H1 (cell line): ENCODE measurements around the gene LGALS3. TPM values are rescaled to one million over a fixed set of nuclear protein-coding genes. Genes with fewer than 3 reads are reported as not detected.

Experiments used
- CTCF ChIA-PET: fragments of 300-600 bp; sonication (Branson Sonifier 250); formaldehyde crosslinking; loops from one replicate; lab custom pipeline; 2021; ENCODE audit not compliant: partially characterized antibody; lab: Charles Lee
- POLR2A ChIA-PET: fragments of 300-600 bp; sonication (Branson Sonifier 250); formaldehyde crosslinking; loops from one replicate; lab custom pipeline; 2021; ENCODE audit warnings: inconsistent platforms; ENCODE audit not compliant: partially characterized antibody; lab: Charles Lee
- DNase-seq, 2 experiments: peaks; one replicate each; pipeline versions ENCODE4 v3.0.0 to v3.0.0-alpha.2; 2010 to 2022; ENCODE audit warnings: low spot score in 2 of 2, low read depth in 1 of 2, mixed read lengths in 1 of 2
- FAIRE-seq: peaks from 2 replicates; lab custom pipeline; 2011; peaks lifted over from hg19 to GRCh38; lab: Jason Lieb, UNC
- H2AFZ ChIP-seq: 2 replicates; pipeline ENCODE4 v1.8.1; 2012; ENCODE audit warnings: low read length, inconsistent platforms
- H2AK5ac ChIP-seq: 2 replicates; pipeline ENCODE4 v1.6.1; 2013; ENCODE audit warnings: low read depth, low read length
- H2BK120ac ChIP-seq: replicated peaks from 2 replicates; pipeline ENCODE3; 2013; ENCODE audit warnings: low read depth, low read length, inconsistent platforms
- H2BK12ac ChIP-seq: 2 replicates; pipeline ENCODE4 v1.6.1; 2013; ENCODE audit warnings: low read depth, low read length
- H2BK15ac ChIP-seq: 2 replicates; pipeline ENCODE4 v1.6.1; 2013; ENCODE audit warnings: low read length
- H2BK20ac ChIP-seq: 2 replicates; pipeline ENCODE4 v1.6.1; 2013; ENCODE audit warnings: low read length
- H2BK5ac ChIP-seq: 2 replicates; pipeline ENCODE4 v1.6.1; 2013; ENCODE audit warnings: low read depth, low read length
- H3K14ac ChIP-seq: 2 replicates; pipeline ENCODE4 v1.6.1; 2013; ENCODE audit warnings: inconsistent platforms; ENCODE audit not compliant: insufficient read length
- H3K18ac ChIP-seq: 2 replicates; pipeline ENCODE4 v1.6.1; 2013; ENCODE audit warnings: low read length; ENCODE audit errors: extremely low read depth
- H3K23ac ChIP-seq: 2 replicates; pipeline ENCODE4 v1.6.1; 2013; ENCODE audit warnings: inconsistent platforms; ENCODE audit not compliant: insufficient read length
- H3K23me2 ChIP-seq: 2 replicates; pipeline ENCODE4 v1.6.1; 2013; ENCODE audit warnings: low read depth, low read length
- H3K27ac ChIP-seq: 2 replicates; pipeline ENCODE4 v1.6.1; 2011; ENCODE audit warnings: low read depth, low read length, inconsistent platforms
- H3K27me3 ChIP-seq, 4 experiments: replicated peaks in 1 of 4; 1 replicate in 1 of 4; 2 replicates in 3 of 4; pipeline versions ENCODE4 v1.6.1 to v1.8.1; 2011 to 2013; ENCODE audit warnings: low read length in 3 of 4, mild to moderate bottlenecking in 3 of 4, inconsistent platforms in 2 of 4, mixed read lengths in 2 of 4, moderate library complexity in 1 of 4; ENCODE audit not compliant: control insufficient read depth in 3 of 4, insufficient read depth in 3 of 4; ENCODE audit errors: extremely low read depth in 1 of 4
- H3K36me3 ChIP-seq, 4 experiments: 2 replicates each; pipeline versions ENCODE4 v1.6.1 to v1.8.1; 2011 to 2013; ENCODE audit warnings: mild to moderate bottlenecking in 4 of 4, low read length in 3 of 4, moderate library complexity in 2 of 4, control low read depth in 1 of 4, inconsistent platforms in 1 of 4; ENCODE audit not compliant: insufficient read depth in 4 of 4, control insufficient read depth in 2 of 4
- H3K4ac ChIP-seq: replicated peaks from 2 replicates; pipeline ENCODE3; 2013; ENCODE audit warnings: low read length, low read depth, mixed read lengths, inconsistent platforms; ENCODE audit not compliant: insufficient read length
- H3K4me1 ChIP-seq, 4 experiments: replicated peaks in 1 of 4; 1 replicate in 1 of 4; 2 replicates in 3 of 4; pipeline versions ENCODE4 v1.6.1 to v1.8.1; 2011 to 2013; ENCODE audit warnings: low read length in 3 of 4, inconsistent platforms in 2 of 4, mixed read lengths in 1 of 4; ENCODE audit not compliant: insufficient read depth in 4 of 4, control insufficient read depth in 3 of 4
- H3K4me2 ChIP-seq, 2 experiments: 2 replicates each; pipeline versions ENCODE4 v1.6.1 to v1.8.1; 2011 to 2013; ENCODE audit warnings: low read depth in 2 of 2, low read length in 2 of 2, control low read depth in 1 of 2, inconsistent platforms in 1 of 2, mild to moderate bottlenecking in 1 of 2; ENCODE audit not compliant: insufficient read depth in 1 of 2
- H3K4me3 ChIP-seq, 4 experiments: fragments of 200-600, 300-600 bp in 1 of 4; sonication (generic), shearing (Covaris generic), sonication (Bioruptor Twin) in 1 of 4; 2 replicates each; pipeline versions ENCODE4 v1.5.1 to v1.8.1; 2011 to 2016; ENCODE audit warnings: low read length in 4 of 4, low read depth in 3 of 4, control low read depth in 2 of 4, inconsistent platforms in 2 of 4, mild to moderate bottlenecking in 2 of 4, mixed read lengths in 1 of 4, moderate library complexity in 1 of 4; ENCODE audit not compliant: insufficient read depth in 2 of 4; ENCODE audit errors: extremely low read depth in 1 of 4
- H3K56ac ChIP-seq: replicated peaks from 2 replicates; pipeline ENCODE3; 2013; ENCODE audit warnings: low read depth, mild to moderate bottlenecking, mixed read lengths, low read length, inconsistent platforms; ENCODE audit not compliant: insufficient read length
- H3K79me1 ChIP-seq: 2 replicates; pipeline ENCODE4 v1.6.1; 2013; ENCODE audit warnings: low read depth, low read length, control low read depth
- H3K79me2 ChIP-seq, 2 experiments: 2 replicates each; pipeline versions ENCODE4 v1.6.1 to v1.8.1; 2012 to 2013; ENCODE audit warnings: low read length in 2 of 2, mild to moderate bottlenecking in 2 of 2, inconsistent platforms in 1 of 2; ENCODE audit not compliant: insufficient read depth in 2 of 2, control insufficient read depth in 1 of 2
- H3K9ac ChIP-seq, 4 experiments: replicated peaks in 1 of 4; 1 replicate in 1 of 4; 2 replicates in 3 of 4; pipeline versions ENCODE4 v1.6.1 to v1.8.1; 2011 to 2013; ENCODE audit warnings: low read depth in 3 of 4, low read length in 3 of 4, control low read depth in 2 of 4, mild to moderate bottlenecking in 2 of 4, moderate library complexity in 2 of 4, inconsistent platforms in 1 of 4; ENCODE audit errors: extremely low read depth in 1 of 4
- H3K9me3 ChIP-seq, 2 experiments: 2 replicates each; pipeline versions ENCODE4 v1.6.1 to v1.8.1; 2012 to 2013; ENCODE audit warnings: mild to moderate bottlenecking in 2 of 2, moderate library complexity in 2 of 2, control low read depth in 1 of 2, inconsistent platforms in 1 of 2, low read depth in 1 of 2, low read length in 1 of 2, mixed read lengths in 1 of 2; ENCODE audit not compliant: insufficient read depth in 2 of 2
- H4K20me1 ChIP-seq, 2 experiments: replicated peaks in 1 of 2; 2 replicates each; pipeline versions ENCODE3 to v1.8.1; 2011 to 2013; ENCODE audit warnings: inconsistent platforms in 2 of 2, low read length in 2 of 2, mild to moderate bottlenecking in 1 of 2; ENCODE audit not compliant: insufficient read depth in 2 of 2, control insufficient read depth in 1 of 2
- H4K5ac ChIP-seq: 2 replicates; pipeline ENCODE4 v1.6.1; 2013; ENCODE audit warnings: low read length, low read depth, mixed read lengths, inconsistent platforms; ENCODE audit not compliant: insufficient read length
- H4K8ac ChIP-seq: 2 replicates; pipeline ENCODE4 v1.8.0; 2013; ENCODE audit warnings: mild to moderate bottlenecking, moderate library complexity, low read length, inconsistent platforms; ENCODE audit not compliant: insufficient read depth; ENCODE audit errors: extremely low read depth
- H4K91ac ChIP-seq: replicated peaks from 2 replicates; pipeline ENCODE3; 2013; ENCODE audit warnings: low read length, mixed read lengths, inconsistent platforms; ENCODE audit not compliant: insufficient read length
- CEBPB ChIP-seq: IDR thresholded peaks from 2 replicates; pipeline ENCODE4 v1.6.1; 2012; ENCODE audit warnings: low read depth, low read length
- NRF1 ChIP-seq: IDR thresholded peaks from 2 replicates; pipeline ENCODE4 v1.6.1; 2011; ENCODE audit warnings: mild to moderate bottlenecking, low read depth, low read length, improper control_type of control experiment
- SIN3A ChIP-seq, 2 experiments: IDR thresholded peaks in 1 of 2; conservative IDR thresholded peaks in 1 of 2; 2 replicates each; pipeline ENCODE4 v1.6.1; 2011 to 2012; ENCODE audit warnings: low read length in 2 of 2, improper control_type of control experiment in 1 of 2, low read depth in 1 of 2, mild to moderate bottlenecking in 1 of 2
- SIRT6 ChIP-seq: IDR thresholded peaks from one replicate; pipeline ENCODE4 v1.7.1; 2012; ENCODE audit warnings: low read length, inconsistent platforms
- WGBS, 2 experiments: shearing (Covaris generic) in 1 of 2; methylation state at CpG; one replicate each; pipeline versions ENCODE4 v1.1.6 to v1.1.7; 2013 to 2015; ENCODE audit warnings: low lambda C conversion rate in 2 of 2, mixed read lengths in 2 of 2, inconsistent platforms in 1 of 2, low coverage in 1 of 2, missing lambda C conversion rate in 1 of 2; ENCODE audit not compliant: insufficient replicate concordance in 2 of 2, insufficient coverage in 1 of 2, insufficient read length in 1 of 2; ENCODE audit errors: extremely low coverage in 1 of 2, missing lambda C conversion rate in 1 of 2; 5-methylcytosine and 5-hydroxymethylcytosine counted together
- polyA plus RNA-seq, 7 experiments: library from polyadenylated mRNA; depleted of rRNA in 3 of 7; stranded (reverse) in 5 of 7; unstranded in 2 of 7; fragments of >200 nt in 5 of 7; fragments of 200-250 nt in 2 of 7; gene quantifications; 1 replicate in 5 of 7; 2 replicates in 1 of 7; 4 replicates in 1 of 7; pipeline versions ENCODE4 v1.2.1 to v1.2.3, GENCODE V29; 2011 to 2013; ENCODE audit warnings: missing spikeins in 2 of 7, mixed read lengths in 2 of 7
- total RNA-seq: library from RNA; stranded (reverse); fragmentation: NEBNext Ultra II Directional; extraction: Animal tissue kit (Norgen Biotek cat#: 25700); gene quantifications from 2 replicates; pipeline ENCODE4 v1.2.1, GENCODE V29; 2021

LGALS3 gene
- total and polyA plus RNA-seq, 2 of the 8 experiments (the other 6 are each of a cell fraction or from before 2014, with no cell fraction given), result 9.7 to 14.5 TPM

GRCh38 chr14:55124774-55125386, 4.2 kb upstream of the LGALS3 start:
- no peak overlapping the region for H2AFZ ChIP-seq
- no peak overlapping the region for H2BK5ac ChIP-seq
- H3K14ac ChIP-seq, result no peak overlapping the region
- 93% methylated on average over 8 of the region's 8 CpGs; no CpG with 5 or more reads in 1 of the 2 experiments for WGBS, 2 experiments
- ChIA-PET POLR2A (interaction anchor here (0.6 to 1.2 kb wide), 3 partner anchors 8 to 199 kb away, joined by 3 to 5 read pairs (median 4); no protein-coding TSS in a partner anchor), CTCF (interaction anchor here (1.0 to 3.9 kb wide), 6 partner anchors 14 to 35 kb away, joined by 3 to 18 read pairs (median 6); no protein-coding TSS in a partner anchor)
- H3K4me3 ChIP-seq, result no peak overlapping the region
- no peak overlapping the region for H4K8ac ChIP-seq
- no peaks in the 10 kb centered on the region for H3K36me3 ChIP-seq
- H2BK120ac ChIP-seq, result no peak overlapping the region
- H3K4ac ChIP-seq, result no peak overlapping the region
- peaks cover 8% of the 10 kb centered on the region; the same call in 1 of the 2 replicates for H3K23me2 ChIP-seq
- H3K79me2 ChIP-seq, result no peaks in the 10 kb centered on the region
- H2BK20ac ChIP-seq, result no peak overlapping the region
- no peak overlapping the region for H3K9ac ChIP-seq
- H4K5ac ChIP-seq, result no peak overlapping the region
- no peak overlapping the region for H3K18ac ChIP-seq
- no peak overlapping the region for H2BK15ac ChIP-seq
- H3K27ac ChIP-seq, result no peak overlapping the region
- H3K4me2 ChIP-seq, result no peak overlapping the region
- H3K23ac ChIP-seq, result no peak overlapping the region
- no peak overlapping the region for H2AK5ac ChIP-seq
- no peaks in the 10 kb centered on the region; a peak in 1 of 7 replicates for H3K4me1 ChIP-seq
- H3K27me3 ChIP-seq, result peaks cover 0 to 17% (median 11%) of the 10 kb centered on the region in 4 experiments; a peak in 6 of 7 replicates
- DNase-seq, result no peak
- H2BK12ac ChIP-seq, result no peak overlapping the region
- H4K91ac ChIP-seq, result no peak overlapping the region
- H4K20me1 ChIP-seq, result no peaks in the 10 kb centered on the region
- FAIRE-seq, result no peak
- H3K9me3 ChIP-seq, result no peaks in the 10 kb centered on the region
- H3K79me1 ChIP-seq, result no peaks in the 10 kb centered on the region
- H3K56ac ChIP-seq, result no peak overlapping the region
- no peak for TF ChIP-seq SIRT6
- TF ChIP-seq SIN3A (conservative IDR thresholded peaks at IDR 0.05 in 1 of 2, IDR thresholded peaks at IDR 0.05 in 1 of 2; ENCODE audit: low read depth in 1 of 2, low read length in 2 of 2), result no peak
- no peak for TF ChIP-seq CEBPB
- no peak for TF ChIP-seq NRF1
